Panc1 (cell line): ENCODE results near the gene ARSG. TPM values are rescaled to one million over a fixed set of nuclear protein-coding genes. Genes with fewer than 3 reads are reported as not detected.

Source experiments
- ATAC-seq: fragments of 200-7000 bp; cut with Tn5 transposase; 2 replicates; pipeline ENCODE4 v1.9.1; 2020; ENCODE audit warnings: mild to moderate bottlenecking, moderate library complexity
- BruUV-seq: library from RNA; stranded (reverse); fragments of 400-500 nt; replicated peaks from 2 replicates; lab custom pipeline; 2021; lab: Mats Ljungman, UMichigan
- CTCF ChIA-PET: fragments of 300-600 bp; sonication (Branson Sonifier 250); formaldehyde crosslinking; loops from one replicate; lab custom pipeline; 2022; ENCODE audit warnings: antibody characterized with exemption; lab: Charles Lee
- POLR2A ChIA-PET: fragments of 300-600 bp; sonication (Branson Sonifier 250); formaldehyde crosslinking; loops from one replicate; lab custom pipeline; 2022; ENCODE audit warnings: antibody characterized with exemption; lab: Charles Lee
- DNase-seq: peaks from one replicate; pipeline ENCODE4 v3.0.0-alpha.2; 2010; ENCODE audit warnings: low read depth, low spot score
- H3K27ac ChIP-seq: 2 replicates; pipeline ENCODE4 v1.5.1; 2011; ENCODE audit warnings: mild to moderate bottlenecking, low read length, inconsistent platforms
- H3K27me3 ChIP-seq: fragments of 200-500 bp; sonication (Bioruptor generic); 2 replicates; pipeline ENCODE4 v1.6.0; 2014; ENCODE audit warnings: low read length, inconsistent platforms; ENCODE audit not compliant: control insufficient read depth, insufficient read depth
- H3K36me3 ChIP-seq: fragments of 200-500 bp; sonication (Bioruptor generic); 2 replicates; pipeline ENCODE4 v1.5.1; 2014; ENCODE audit warnings: inconsistent platforms, mild to moderate bottlenecking, low read length, moderate library complexity; ENCODE audit not compliant: control insufficient read depth, insufficient read depth
- H3K4me1 ChIP-seq: 2 replicates; pipeline ENCODE4 v1.5.1; 2011; ENCODE audit warnings: inconsistent platforms, mild to moderate bottlenecking, low read length, moderate library complexity; ENCODE audit not compliant: control insufficient read depth, insufficient read depth
- H3K4me3 ChIP-seq, 2 experiments: 2 replicates each; pipeline ENCODE4 v1.5.1; 2011 to 2012; ENCODE audit warnings: low read depth in 2 of 2, low read length in 2 of 2, mild to moderate bottlenecking in 2 of 2, inconsistent platforms in 1 of 2, moderate library complexity in 1 of 2
- H3K9me3 ChIP-seq: fragments of 200-500 bp; sonication (Bioruptor generic); 2 replicates; pipeline ENCODE4 v1.5.1; 2014; ENCODE audit warnings: low read depth, mild to moderate bottlenecking, inconsistent platforms, low read length, moderate library complexity; ENCODE audit not compliant: control insufficient read depth, insufficient read depth
- POLR2AphosphoS5 ChIP-seq: IDR thresholded peaks from 2 replicates; pipeline ENCODE4 v1.6.1; 2012; ENCODE audit warnings: mild to moderate bottlenecking, low read depth, low read length, moderate library complexity
- SIN3A ChIP-seq: IDR thresholded peaks from 2 replicates; pipeline ENCODE4 v1.6.1; 2012; ENCODE audit warnings: low read depth, mild to moderate bottlenecking, low read length, moderate library complexity, borderline replicate concordance; ENCODE audit not compliant: insufficient read depth
- TCF7L2 ChIP-seq: IDR thresholded peaks from 2 replicates; pipeline ENCODE4 v1.6.1; 2011; ENCODE audit warnings: mild to moderate bottlenecking, low read depth, low read length, inconsistent platforms
- in situ Hi-C: cut with HindIII; loops from 2 replicates; pipeline ENCODE4 v1.10.0; 2016; ENCODE audit warnings: low sequenced_read_pairs, low pct_unique_long_range_greater_than_20kb
- intact Hi-C: fragments of 100-400 bp; cut with micrococcal nuclease; formaldehyde crosslinking; loops from one replicate; pipeline ENCODE4 v1.10.0; 2022; ENCODE audit not compliant: unreplicated experiment
- total RNA-seq: library from RNA; stranded (reverse); gene quantifications from one replicate; pipeline ENCODE4 v1.2.1, GENCODE V29; 2021; ENCODE audit not compliant: unreplicated experiment
- TF ChIP-seq, protein P1 (sequence below), 2 experiments: IDR thresholded peaks; 2 replicates each; pipeline ENCODE4 v1.6.1; 2011 to 2012; ENCODE audit warnings: low read depth in 2 of 2, control low read depth in 1 of 2, low read length in 1 of 2, mild to moderate bottlenecking in 1 of 2, moderate library complexity in 1 of 2; ENCODE audit not compliant: insufficient read depth in 1 of 2
- TF ChIP-seq, protein P2 (sequence below): fragments of 450-650 bp; IDR thresholded peaks from 2 replicates; pipeline ENCODE4 v1.5.1; 2017; ENCODE audit warnings: mild to moderate bottlenecking

Gene ARSG
- total RNA-seq, 1 experiment from 2014 or later = 2.3 TPM

DNA sequence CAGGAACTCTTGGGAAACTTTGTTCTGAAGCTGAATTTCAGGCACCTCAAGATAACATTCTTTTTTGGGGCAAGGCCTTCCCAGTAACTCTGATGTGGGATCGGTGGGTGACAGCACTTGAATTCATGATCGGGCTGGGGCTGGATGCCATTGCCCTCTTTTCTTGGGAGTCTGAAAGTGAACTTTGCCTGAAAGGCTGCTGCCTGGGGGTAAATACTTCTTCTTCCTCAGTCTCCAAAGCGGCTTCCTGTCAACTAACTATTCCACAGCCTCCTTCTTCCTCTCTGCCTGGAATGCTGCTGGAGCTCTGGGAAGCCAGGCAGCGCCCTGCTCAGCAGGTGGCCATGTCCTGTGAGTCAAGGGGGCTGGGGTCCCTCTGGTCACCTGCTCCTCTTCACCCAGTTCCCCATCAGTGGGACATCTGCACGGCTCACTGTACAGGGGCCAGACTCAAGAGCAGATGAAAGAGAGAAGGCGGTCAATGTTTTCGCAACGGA lies 86.5 kb downstream of the ARSG start:
- TF ChIP-seq POLR2AphosphoS5 = no peak
- TF ChIP-seq SIN3A = no peak
- no peak for TF ChIP-seq TCF7L2
- TF ChIP-seq, protein P1, sequence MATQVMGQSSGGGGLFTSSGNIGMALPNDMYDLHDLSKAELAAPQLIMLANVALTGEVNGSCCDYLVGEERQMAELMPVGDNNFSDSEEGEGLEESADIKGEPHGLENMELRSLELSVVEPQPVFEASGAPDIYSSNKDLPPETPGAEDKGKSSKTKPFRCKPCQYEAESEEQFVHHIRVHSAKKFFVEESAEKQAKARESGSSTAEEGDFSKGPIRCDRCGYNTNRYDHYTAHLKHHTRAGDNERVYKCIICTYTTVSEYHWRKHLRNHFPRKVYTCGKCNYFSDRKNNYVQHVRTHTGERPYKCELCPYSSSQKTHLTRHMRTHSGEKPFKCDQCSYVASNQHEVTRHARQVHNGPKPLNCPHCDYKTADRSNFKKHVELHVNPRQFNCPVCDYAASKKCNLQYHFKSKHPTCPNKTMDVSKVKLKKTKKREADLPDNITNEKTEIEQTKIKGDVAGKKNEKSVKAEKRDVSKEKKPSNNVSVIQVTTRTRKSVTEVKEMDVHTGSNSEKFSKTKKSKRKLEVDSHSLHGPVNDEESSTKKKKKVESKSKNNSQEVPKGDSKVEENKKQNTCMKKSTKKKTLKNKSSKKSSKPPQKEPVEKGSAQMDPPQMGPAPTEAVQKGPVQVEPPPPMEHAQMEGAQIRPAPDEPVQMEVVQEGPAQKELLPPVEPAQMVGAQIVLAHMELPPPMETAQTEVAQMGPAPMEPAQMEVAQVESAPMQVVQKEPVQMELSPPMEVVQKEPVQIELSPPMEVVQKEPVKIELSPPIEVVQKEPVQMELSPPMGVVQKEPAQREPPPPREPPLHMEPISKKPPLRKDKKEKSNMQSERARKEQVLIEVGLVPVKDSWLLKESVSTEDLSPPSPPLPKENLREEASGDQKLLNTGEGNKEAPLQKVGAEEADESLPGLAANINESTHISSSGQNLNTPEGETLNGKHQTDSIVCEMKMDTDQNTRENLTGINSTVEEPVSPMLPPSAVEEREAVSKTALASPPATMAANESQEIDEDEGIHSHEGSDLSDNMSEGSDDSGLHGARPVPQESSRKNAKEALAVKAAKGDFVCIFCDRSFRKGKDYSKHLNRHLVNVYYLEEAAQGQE (IDR thresholded peaks at IDR 0.05; ENCODE audit: insufficient read depth in 1 of 2, low read depth in 2 of 2, low read length in 1 of 2) = no peak
- TF ChIP-seq, protein P2, sequence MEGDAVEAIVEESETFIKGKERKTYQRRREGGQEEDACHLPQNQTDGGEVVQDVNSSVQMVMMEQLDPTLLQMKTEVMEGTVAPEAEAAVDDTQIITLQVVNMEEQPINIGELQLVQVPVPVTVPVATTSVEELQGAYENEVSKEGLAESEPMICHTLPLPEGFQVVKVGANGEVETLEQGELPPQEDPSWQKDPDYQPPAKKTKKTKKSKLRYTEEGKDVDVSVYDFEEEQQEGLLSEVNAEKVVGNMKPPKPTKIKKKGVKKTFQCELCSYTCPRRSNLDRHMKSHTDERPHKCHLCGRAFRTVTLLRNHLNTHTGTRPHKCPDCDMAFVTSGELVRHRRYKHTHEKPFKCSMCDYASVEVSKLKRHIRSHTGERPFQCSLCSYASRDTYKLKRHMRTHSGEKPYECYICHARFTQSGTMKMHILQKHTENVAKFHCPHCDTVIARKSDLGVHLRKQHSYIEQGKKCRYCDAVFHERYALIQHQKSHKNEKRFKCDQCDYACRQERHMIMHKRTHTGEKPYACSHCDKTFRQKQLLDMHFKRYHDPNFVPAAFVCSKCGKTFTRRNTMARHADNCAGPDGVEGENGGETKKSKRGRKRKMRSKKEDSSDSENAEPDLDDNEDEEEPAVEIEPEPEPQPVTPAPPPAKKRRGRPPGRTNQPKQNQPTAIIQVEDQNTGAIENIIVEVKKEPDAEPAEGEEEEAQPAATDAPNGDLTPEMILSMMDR = no peak
- POLR2A ChIA-PET = no interaction called here
- in situ Hi-C loops (no loop called here), intact Hi-C loops (no loop called here)
- CTCF ChIA-PET = no interaction called here
- Histone ChIP-seq H3K4me3 (no peak overlapping the region), H3K4me1 (no peaks in the 10 kb centered on the region), H3K36me3 (no peaks in the 10 kb centered on the region), H3K27me3 (no peaks in the 10 kb centered on the region), H3K9me3 (no peaks in the 10 kb centered on the region), H3K27ac (no peak overlapping the region)
- ATAC-seq (no peak), DNase-seq (no peak)
- BruUV-seq = no TSS peak

DNA sequence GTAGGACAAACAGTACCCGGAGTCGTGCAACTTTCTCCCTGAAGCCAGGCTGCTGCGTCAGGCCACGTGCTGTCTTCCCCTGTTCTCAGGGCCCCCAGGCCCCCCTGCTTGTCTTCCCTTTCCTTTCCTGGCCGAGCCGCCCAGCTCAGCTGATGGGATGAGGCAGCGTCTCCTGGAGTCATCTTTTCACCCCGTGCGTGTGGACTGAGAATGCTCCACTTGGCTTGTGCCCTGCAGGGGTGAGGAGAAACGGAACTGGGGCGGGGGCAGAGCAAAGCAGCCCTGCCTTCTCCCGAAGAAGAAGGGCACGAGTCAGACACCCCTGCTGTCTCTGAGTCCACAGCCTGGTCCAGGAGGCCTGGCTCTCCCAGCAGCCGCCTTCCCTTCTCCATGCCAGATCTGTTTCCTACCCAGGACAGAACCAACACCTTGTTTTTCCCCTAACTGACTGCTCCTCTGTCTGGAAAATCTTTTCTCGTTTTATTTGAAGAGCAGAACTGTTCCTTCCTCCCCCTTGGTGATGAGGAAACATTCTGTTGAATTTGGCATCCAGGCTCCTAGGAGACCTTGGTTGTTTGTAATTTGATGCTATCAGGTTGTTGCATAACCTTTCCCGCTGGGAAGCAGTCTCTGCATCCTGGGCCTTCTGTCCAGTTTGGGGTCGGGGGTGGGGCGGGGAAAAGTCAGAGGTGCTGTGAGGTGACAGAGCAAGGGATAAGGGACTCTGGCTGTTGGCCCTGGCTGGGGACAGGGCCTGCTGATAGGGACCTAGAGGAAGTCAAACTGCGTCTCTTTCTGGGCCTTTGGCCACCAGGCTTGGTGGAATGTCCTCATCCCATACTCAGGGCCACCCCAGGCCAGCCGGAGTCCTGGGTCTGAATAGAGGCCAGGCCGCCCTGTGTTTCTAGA lies 87.2 kb downstream of the ARSG start:
- no peak overlapping the region for H3K27ac ChIP-seq
- no peaks in the 10 kb centered on the region for H3K4me1 ChIP-seq
- no TSS peak for BruUV-seq
- in situ Hi-C loops (no loop called here), intact Hi-C loops (no loop called here)
- no peaks in the 10 kb centered on the region for H3K36me3 ChIP-seq
- DNase-seq (no peak), ATAC-seq (no peak)
- POLR2A ChIA-PET = no interaction called here
- CTCF ChIA-PET = no interaction called here
- no peak overlapping the region for H3K4me3 ChIP-seq
- TF ChIP-seq SIN3A (no peak), POLR2AphosphoS5 (no peak), TCF7L2 (no peak)
- TF ChIP-seq, protein P2 = no peak
- TF ChIP-seq, protein P1 (IDR thresholded peaks at IDR 0.05; ENCODE audit: insufficient read depth in 1 of 2, low read depth in 2 of 2, low read length in 1 of 2) = no peak
- no peaks in the 10 kb centered on the region for H3K9me3 ChIP-seq
- no peaks in the 10 kb centered on the region for H3K27me3 ChIP-seq
